SK-N-SH treated with all-trans-retinoic acid at 6 μM for 48 hours (cell line): ENCODE data around the gene RNF208.

Experiments
- ATAC-seq: fragments of 200-7000 bp; cut with Tn5 transposase; 3 replicates; pipeline ENCODE4 v1.9.1; 2020; ENCODE audit warnings: mild to moderate bottlenecking, moderate library complexity
- BACH2 ChIP-seq: fragments of 250-450 bp; sonication (Bioruptor Pico); IDR thresholded peaks from 2 replicates; pipeline ENCODE4 v1.9.0; 2021; ENCODE audit warnings: mild to moderate bottlenecking, borderline replicate concordance
- CREB5 ChIP-seq: fragments of 250-450 bp; sonication (Bioruptor Pico); IDR thresholded peaks from 2 replicates; pipeline ENCODE4 v1.5.1; 2020; ENCODE audit warnings: low read depth, mild to moderate bottlenecking, moderate library complexity
- CSDC2 ChIP-seq: fragments of 250-450 bp; sonication (Bioruptor Pico); IDR thresholded peaks from 2 replicates; pipeline ENCODE4 v1.5.0; 2020; ENCODE audit warnings: mild to moderate bottlenecking, moderate library complexity
- CSRNP3 ChIP-seq: fragments of 250-450 bp; sonication (Bioruptor Pico); IDR thresholded peaks from 2 replicates; pipeline ENCODE4 v1.5.1; 2021; ENCODE audit warnings: mild to moderate bottlenecking, moderate library complexity
- ESRRG ChIP-seq: fragments of 250-450 bp; sonication (Bioruptor Pico); IDR thresholded peaks from 2 replicates; pipeline ENCODE4 v1.6.1; 2021; ENCODE audit warnings: mild to moderate bottlenecking
- GLIS3 ChIP-seq: fragments of 250-450 bp; sonication (Bioruptor Pico); IDR thresholded peaks from 2 replicates; pipeline ENCODE4 v1.5.0; 2020; ENCODE audit warnings: mild to moderate bottlenecking, moderate library complexity
- ISL1 ChIP-seq: fragments of 250-450 bp; sonication (Bioruptor Pico); IDR thresholded peaks from 2 replicates; pipeline ENCODE4 v2.1.2; 2022; ENCODE audit warnings: mild to moderate bottlenecking, moderate library complexity
- OSR1 ChIP-seq: fragments of 250-450 bp; sonication (Bioruptor Pico); IDR thresholded peaks from 2 replicates; pipeline ENCODE4 v1.8.0; 2022; ENCODE audit warnings: moderate library complexity, mild to moderate bottlenecking, inconsistent platforms
- PATZ1 ChIP-seq: fragments of 250-450 bp; sonication (Bioruptor Pico); IDR thresholded peaks from 2 replicates; pipeline ENCODE4 v1.8.0; 2020; ENCODE audit warnings: mild to moderate bottlenecking, moderate library complexity, borderline replicate concordance
- POU6F1 ChIP-seq: fragments of 250-450 bp; sonication (Bioruptor Pico); IDR thresholded peaks from 2 replicates; pipeline ENCODE4 v1.8.0; 2021; ENCODE audit warnings: low read depth, mild to moderate bottlenecking, moderate library complexity, borderline replicate concordance
- PPARA ChIP-seq: fragments of 250-450 bp; sonication (Bioruptor Pico); IDR thresholded peaks from 2 replicates; pipeline ENCODE4 v1.5.0; 2020; ENCODE audit warnings: mild to moderate bottlenecking, borderline replicate concordance
- RARB ChIP-seq: fragments of 250-450 bp; sonication (Bioruptor Pico); IDR thresholded peaks from 2 replicates; pipeline ENCODE4 v1.8.0; 2021; ENCODE audit warnings: mild to moderate bottlenecking, moderate library complexity
- SNAI2 ChIP-seq: fragments of 250-450 bp; sonication (Bioruptor Pico); IDR thresholded peaks from 2 replicates; pipeline ENCODE4 v1.5.0; 2020; ENCODE audit warnings: mild to moderate bottlenecking, moderate library complexity
- TCF4 ChIP-seq: fragments of 250-450 bp; sonication (Bioruptor Pico); IDR thresholded peaks from 2 replicates; pipeline ENCODE4 v1.8.0; 2021; ENCODE audit warnings: mild to moderate bottlenecking, moderate library complexity, borderline replicate concordance
- TOX ChIP-seq: fragments of 250-450 bp; sonication (Bioruptor Pico); IDR thresholded peaks from 2 replicates; pipeline ENCODE4 v1.8.0; 2021; ENCODE audit warnings: mild to moderate bottlenecking, moderate library complexity, borderline replicate concordance
- TSHZ2 ChIP-seq: fragments of 250-450 bp; sonication (Bioruptor Pico); IDR thresholded peaks from 2 replicates; pipeline ENCODE4 v1.5.0; 2020; ENCODE audit warnings: mild to moderate bottlenecking, moderate library complexity
- ZC3H10 ChIP-seq: fragments of 250-450 bp; sonication (Bioruptor Pico); IDR thresholded peaks from 2 replicates; pipeline ENCODE4 v1.5.1; 2021; ENCODE audit warnings: mild to moderate bottlenecking, moderate library complexity
- ZFP30 ChIP-seq: fragments of 450-650 bp; formaldehyde crosslinking; IDR thresholded peaks from 2 replicates; pipeline ENCODE4 v1.5.0; 2022; ENCODE audit warnings: mild to moderate bottlenecking, moderate library complexity
- ZNF565 ChIP-seq: fragments of 450-650 bp; formaldehyde crosslinking; conservative IDR thresholded peaks from 2 replicates; pipeline ENCODE4 v1.5.0; 2020; ENCODE audit warnings: low read depth, mild to moderate bottlenecking, moderate library complexity
- ZNF70 ChIP-seq: fragments of 450-650 bp; formaldehyde crosslinking; IDR thresholded peaks from 2 replicates; pipeline ENCODE4 v1.5.0; 2020; ENCODE audit warnings: mild to moderate bottlenecking, moderate library complexity
- ZNF8 ChIP-seq: fragments of 450-650 bp; formaldehyde crosslinking; IDR thresholded peaks from 2 replicates; pipeline ENCODE4 v1.5.0; 2020; ENCODE audit warnings: mild to moderate bottlenecking, moderate library complexity

Gene RNF208

GRCh38 chr9:137186385-137186784 lies 35.7 kb downstream of the RNF208 start:
- no peak for ATAC-seq
- TF ChIP-seq TOX (no peak), SNAI2 (no peak), BACH2 (CRISPR knock-in tag) (no peak), TCF4 (CRISPR knock-in tag) (no peak), ZNF8 (CRISPR knock-in tag) (no peak), ZFP30 (CRISPR knock-in tag) (no peak), ZNF565 (CRISPR knock-in tag) (no peak)

GRCh38 chr9:137185921-137186320 lies 36.1 kb downstream of the RNF208 start:
- TF ChIP-seq CSDC2 (CRISPR knock-in tag) (no peak), ESRRG (CRISPR knock-in tag) (no peak)
- ATAC-seq, result no peak

GRCh38 chr9:137184881-137185660 lies 37.0 kb downstream of the RNF208 start:
- ATAC-seq, result no peak
- TF ChIP-seq ZNF70 (CRISPR knock-in tag), result no peak
- TF ChIP-seq CSRNP3 (CRISPR knock-in tag), result no peak
- TF ChIP-seq OSR1 (CRISPR knock-in tag), result no peak
- TF ChIP-seq BACH2 (CRISPR knock-in tag), result no peak
- TF ChIP-seq PPARA (CRISPR knock-in tag), result no peak
- TF ChIP-seq TOX, result no peak
- TF ChIP-seq CSDC2 (CRISPR knock-in tag), result no peak
- no peak for TF ChIP-seq CREB5 (CRISPR knock-in tag)
- TF ChIP-seq TSHZ2, result no peak
- no peak for TF ChIP-seq ZC3H10 (CRISPR knock-in tag)
- no peak for TF ChIP-seq POU6F1 (CRISPR knock-in tag)

GRCh38 chr9:137183980-137184595 lies 38.0 kb downstream of the RNF208 start:
- no peak for ATAC-seq
- no peak for TF ChIP-seq RARB
- TF ChIP-seq PPARA (CRISPR knock-in tag), result no peak
- no peak for TF ChIP-seq ZC3H10 (CRISPR knock-in tag)
- TF ChIP-seq ISL1 (CRISPR knock-in tag), result no peak
- no peak for TF ChIP-seq CSDC2 (CRISPR knock-in tag)
- no peak for TF ChIP-seq ZNF70 (CRISPR knock-in tag)
- TF ChIP-seq PATZ1 (CRISPR knock-in tag), result no peak
- no peak for TF ChIP-seq TSHZ2
- no peak for TF ChIP-seq GLIS3 (CRISPR knock-in tag)
- no peak for TF ChIP-seq TOX
- no peak for TF ChIP-seq ZNF565 (CRISPR knock-in tag)
- TF ChIP-seq CSRNP3 (CRISPR knock-in tag), result no peak
- TF ChIP-seq ESRRG (CRISPR knock-in tag), result no peak
